Osteoblast (primary cell): ENCODE results near the gene RTKN2. TPM values are rescaled to one million over a fixed set of nuclear protein-coding genes. Genes with fewer than 3 reads are reported as not detected.
"Not testable (repeated sequence)": the region's sequence is repeated elsewhere in the genome, so short reads cannot be mapped to it uniquely, and the experiment has no call there.

Experiments used
- DNase-seq: peaks from one replicate; pipeline ENCODE4 v3.0.0; 2011; ENCODE audit warnings: low spot score, mixed read lengths; ENCODE audit not compliant: insufficient read length; ENCODE audit errors: missing footprints
- H2AFZ ChIP-seq: 2 replicates; pipeline ENCODE4 v1.6.0; 2011; ENCODE audit warnings: mild to moderate bottlenecking, low read length
- H3K27ac ChIP-seq: 2 replicates; pipeline ENCODE4 v1.5.1; 2011; ENCODE audit warnings: mild to moderate bottlenecking, low read depth, low read length, moderate library complexity
- H3K27me3 ChIP-seq: 2 replicates; pipeline ENCODE4 v1.6.0; 2012; ENCODE audit warnings: mild to moderate bottlenecking, control low read depth, inconsistent platforms, low read length, moderate library complexity; ENCODE audit not compliant: insufficient read depth
- H3K36me3 ChIP-seq: 2 replicates; pipeline ENCODE4 v1.5.1; 2011; ENCODE audit warnings: mild to moderate bottlenecking, low read length, control low read depth, moderate library complexity; ENCODE audit not compliant: insufficient read depth
- H3K4me1 ChIP-seq: 2 replicates; pipeline ENCODE4 v1.5.1; 2011; ENCODE audit warnings: mild to moderate bottlenecking, low read length, control low read depth, moderate library complexity; ENCODE audit not compliant: insufficient read depth
- H3K4me2 ChIP-seq: 2 replicates; pipeline ENCODE4 v1.6.0; 2011; ENCODE audit warnings: mild to moderate bottlenecking, low read length; ENCODE audit not compliant: insufficient read depth
- H3K4me3 ChIP-seq: fragments of 200-600 bp; sonication (generic); 3 replicates; pipeline ENCODE4 v1.5.1; 2012; ENCODE audit warnings: mild to moderate bottlenecking, low read length, inconsistent platforms; ENCODE audit not compliant: insufficient read depth
- H3K79me2 ChIP-seq: 2 replicates; pipeline ENCODE4 v1.6.0; 2012; ENCODE audit warnings: mild to moderate bottlenecking, low read length, control low read depth, inconsistent platforms; ENCODE audit not compliant: insufficient read depth
- H3K9me3 ChIP-seq: 2 replicates; pipeline ENCODE4 v1.5.1; 2011; ENCODE audit warnings: low read depth, low read length, control low read depth
- H4K20me1 ChIP-seq: 2 replicates; pipeline ENCODE4 v1.6.0; 2012; ENCODE audit warnings: mild to moderate bottlenecking, low read length, control low read depth; ENCODE audit not compliant: insufficient read depth
- total RNA-seq: library from RNA; depleted of rRNA; stranded (reverse); fragments of >200 nt; gene quantifications from 2 replicates; pipeline ENCODE4 v1.2.3, GENCODE V29; 2012
- TF ChIP-seq, protein P1 (sequence below): IDR thresholded peaks from 2 replicates; pipeline ENCODE4 v1.5.1; 2011; ENCODE audit warnings: mild to moderate bottlenecking, low read depth, low read length, moderate library complexity; ENCODE audit errors: extremely low read depth

The RTKN2 gene
- total RNA-seq, 1 donor, result 8.0 TPM

DNA sequence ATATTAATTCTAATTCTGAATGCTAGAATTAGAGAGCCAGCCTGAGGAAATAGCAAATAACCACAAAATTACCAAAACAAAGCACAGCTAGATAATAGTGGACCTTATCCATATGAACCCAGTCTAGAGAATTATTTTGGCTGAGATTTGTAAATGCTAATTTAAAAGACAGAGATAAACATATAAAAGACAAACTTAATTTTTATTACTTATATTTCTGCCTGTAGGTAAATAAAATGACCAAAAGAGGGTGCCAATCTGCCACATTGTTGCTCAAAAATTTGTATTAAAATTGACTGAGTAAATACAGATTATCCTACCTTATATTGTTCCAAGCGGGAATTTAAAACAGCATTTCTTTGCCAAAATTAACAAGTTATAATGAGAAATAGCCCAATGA lies 20.2 kb downstream of the RTKN2 start:
- H4K20me1 ChIP-seq, result no peaks in the 10 kb centered on the region
- no peak for DNase-seq
- TF ChIP-seq, protein P1, sequence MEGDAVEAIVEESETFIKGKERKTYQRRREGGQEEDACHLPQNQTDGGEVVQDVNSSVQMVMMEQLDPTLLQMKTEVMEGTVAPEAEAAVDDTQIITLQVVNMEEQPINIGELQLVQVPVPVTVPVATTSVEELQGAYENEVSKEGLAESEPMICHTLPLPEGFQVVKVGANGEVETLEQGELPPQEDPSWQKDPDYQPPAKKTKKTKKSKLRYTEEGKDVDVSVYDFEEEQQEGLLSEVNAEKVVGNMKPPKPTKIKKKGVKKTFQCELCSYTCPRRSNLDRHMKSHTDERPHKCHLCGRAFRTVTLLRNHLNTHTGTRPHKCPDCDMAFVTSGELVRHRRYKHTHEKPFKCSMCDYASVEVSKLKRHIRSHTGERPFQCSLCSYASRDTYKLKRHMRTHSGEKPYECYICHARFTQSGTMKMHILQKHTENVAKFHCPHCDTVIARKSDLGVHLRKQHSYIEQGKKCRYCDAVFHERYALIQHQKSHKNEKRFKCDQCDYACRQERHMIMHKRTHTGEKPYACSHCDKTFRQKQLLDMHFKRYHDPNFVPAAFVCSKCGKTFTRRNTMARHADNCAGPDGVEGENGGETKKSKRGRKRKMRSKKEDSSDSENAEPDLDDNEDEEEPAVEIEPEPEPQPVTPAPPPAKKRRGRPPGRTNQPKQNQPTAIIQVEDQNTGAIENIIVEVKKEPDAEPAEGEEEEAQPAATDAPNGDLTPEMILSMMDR, result peak; percentile 51

DNA sequence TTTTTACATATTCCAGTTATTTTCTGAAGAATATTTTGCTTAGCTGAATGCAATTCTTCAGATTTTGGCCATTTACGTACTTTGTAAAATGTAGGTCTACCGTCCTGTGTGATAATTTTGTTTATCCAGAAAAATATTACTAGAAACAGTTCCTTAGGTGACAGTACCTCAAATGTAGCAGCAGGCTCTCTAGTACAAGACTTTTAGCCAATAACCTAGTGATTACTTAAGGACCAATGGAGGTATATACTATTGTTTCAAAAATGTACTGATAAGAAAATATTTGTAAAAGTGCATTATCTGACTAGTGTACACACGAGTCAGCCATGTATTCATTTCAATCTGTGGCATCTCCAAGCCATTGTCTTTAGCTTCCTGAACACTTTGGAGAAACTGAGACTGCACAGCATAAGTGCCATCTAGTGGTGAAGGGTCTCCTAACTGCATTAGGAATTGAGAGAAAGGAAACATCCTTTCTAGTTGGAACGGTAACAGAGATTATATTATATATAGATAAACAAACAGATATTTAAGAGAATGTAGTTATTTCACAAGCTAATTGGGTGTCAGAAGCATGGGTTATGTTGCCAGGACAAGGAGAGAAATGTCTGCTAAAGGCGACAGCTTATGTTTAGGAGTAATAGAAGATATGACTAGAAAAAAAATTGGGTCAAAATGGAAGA lies 23.7 kb downstream of the RTKN2 start:
- TF ChIP-seq, protein P1, result peak; percentile 86
- H3K36me3 ChIP-seq, result no peaks in the 10 kb centered on the region
- no peaks in the 10 kb centered on the region for H3K27me3 ChIP-seq
- DNase-seq, result no peak
- H3K4me1 ChIP-seq, result peaks cover 33% of the 10 kb centered on the region
- H3K4me2 ChIP-seq, result peak overlapping the region; percentile 88
- H3K27ac ChIP-seq, result peak overlapping the region; percentile 67
- H2AFZ ChIP-seq, result peak overlapping the region; percentile 85
- H3K9me3 ChIP-seq, result no peaks in the 10 kb centered on the region
- peak overlapping the region; percentile 11 for H3K4me3 ChIP-seq
- H3K79me2 ChIP-seq, result no peaks in the 10 kb centered on the region
- H4K20me1 ChIP-seq, result no peaks in the 10 kb centered on the region

More for the DNA sequence above, 20.2 kb downstream of the RTKN2 start:
- Histone ChIP-seq H2AFZ (no peak overlapping the region), H3K9me3 (no peaks in the 10 kb centered on the region), H3K4me2 (no peak overlapping the region), H3K4me3 (no peak overlapping the region), H3K27ac (no peak overlapping the region), H3K27me3 (no peaks in the 10 kb centered on the region), H3K4me1 (peaks cover 31% of the 10 kb centered on the region), H3K79me2 (no peaks in the 10 kb centered on the region), H3K36me3 (no peaks in the 10 kb centered on the region)

DNA sequence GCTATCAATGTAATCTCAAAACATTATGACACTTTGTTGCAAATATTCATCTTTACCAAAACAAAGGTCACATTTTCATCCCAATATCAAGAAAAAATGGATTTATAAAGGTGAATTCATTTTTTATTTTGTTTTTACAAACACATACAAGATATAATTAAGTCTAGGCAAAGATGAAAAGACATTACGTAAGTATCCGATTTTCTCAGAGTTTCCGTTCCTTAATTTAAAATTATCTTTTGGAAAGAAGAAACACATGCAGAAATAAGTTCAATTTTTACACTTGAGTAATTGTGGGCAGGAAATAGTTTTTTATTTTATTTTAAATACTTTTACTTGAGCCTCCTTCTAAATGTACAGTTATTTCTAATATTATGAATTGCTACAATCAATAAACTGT lies 24.6 kb downstream of the RTKN2 start:
- DNase-seq, result no peak
- no peaks in the 10 kb centered on the region for H3K36me3 ChIP-seq
- no peaks in the 10 kb centered on the region for H4K20me1 ChIP-seq
- no peaks in the 10 kb centered on the region for H3K27me3 ChIP-seq
- H3K79me2 ChIP-seq, result no peaks in the 10 kb centered on the region
- no peaks in the 10 kb centered on the region for H3K9me3 ChIP-seq
- H2AFZ ChIP-seq, result no peak overlapping the region
- H3K4me3 ChIP-seq, result peak overlapping the region; percentile 67
- peak overlapping the region; percentile 88 for H3K4me2 ChIP-seq
- H3K27ac ChIP-seq, result peak overlapping the region; percentile 77
- TF ChIP-seq, protein P1, result no peak
- H3K4me1 ChIP-seq, result peaks cover 33% of the 10 kb centered on the region

DNA sequence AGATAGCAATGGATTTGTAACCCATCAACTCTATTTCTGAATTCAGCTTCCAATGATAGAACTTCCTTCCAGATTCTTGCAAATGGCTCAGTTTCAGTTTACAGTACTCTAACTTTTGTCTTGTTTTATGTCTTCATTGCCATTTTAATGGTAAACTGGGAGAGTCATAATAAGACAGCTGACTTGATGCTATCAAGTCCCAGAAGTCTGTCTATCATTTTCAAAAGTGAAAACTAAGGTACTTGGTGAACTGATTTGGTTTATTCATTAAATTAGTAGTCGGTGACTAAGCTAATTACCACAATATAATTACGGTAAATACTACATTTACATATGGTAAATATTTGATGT lies 25.0 kb downstream of the RTKN2 start:
- no peaks in the 10 kb centered on the region for H3K27me3 ChIP-seq
- peak overlapping the region; percentile 67 for H3K4me3 ChIP-seq
- no peaks in the 10 kb centered on the region for H4K20me1 ChIP-seq
- no peaks in the 10 kb centered on the region for H3K79me2 ChIP-seq
- no peaks in the 10 kb centered on the region for H3K9me3 ChIP-seq
- TF ChIP-seq, protein P1, result no peak
- peak overlapping the region; percentile 77 for H3K27ac ChIP-seq
- H3K36me3 ChIP-seq, result no peaks in the 10 kb centered on the region
- DNase-seq, result no peak
- peak overlapping the region; percentile 13 for H2AFZ ChIP-seq
- H3K4me1 ChIP-seq, result peaks cover 33% of the 10 kb centered on the region
- H3K4me2 ChIP-seq, result peak overlapping the region; percentile 88

DNA sequence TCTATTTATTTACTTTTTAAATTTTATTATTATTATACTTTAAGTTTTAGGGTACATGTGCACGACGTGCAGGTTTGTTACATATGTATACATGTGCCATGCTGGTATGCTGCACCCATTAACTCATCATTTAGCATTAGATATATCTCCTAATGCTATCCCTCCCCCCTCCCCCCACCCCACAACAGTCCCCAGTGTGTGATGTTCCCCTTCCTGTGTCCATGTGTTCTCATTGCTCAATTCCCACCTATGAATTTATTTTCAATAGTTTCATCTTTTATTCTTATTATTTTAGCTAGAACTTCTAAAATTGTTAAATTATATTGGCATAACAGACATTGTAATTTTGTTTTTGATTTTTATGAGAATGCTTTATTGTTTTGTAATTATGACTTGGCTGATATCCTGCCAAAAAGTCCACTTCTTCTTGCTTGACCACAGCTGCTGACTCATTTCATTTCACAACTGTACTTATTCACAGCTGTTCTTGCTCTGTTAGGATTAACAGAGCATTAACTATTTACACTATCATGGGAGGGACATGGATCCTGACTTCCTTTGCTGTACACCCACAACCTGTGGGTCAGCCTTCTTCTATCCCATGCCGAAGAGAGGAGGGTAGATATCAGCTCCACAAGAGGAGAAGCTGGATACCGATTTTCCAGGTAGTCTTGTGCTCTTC lies 25.5 kb downstream of the RTKN2 start:
- Histone ChIP-seq H3K27ac (peak overlapping the region; percentile 77), H3K4me3 (peak overlapping the region; percentile 67), H3K4me1 (peaks cover 33% of the 10 kb centered on the region), H3K4me2 (peak overlapping the region; percentile 88), H2AFZ (peak overlapping the region; percentile 13)
- not testable (repeated sequence) for H3K27me3 ChIP-seq, H3K79me2 ChIP-seq, H3K36me3 ChIP-seq, H3K9me3 ChIP-seq, H4K20me1 ChIP-seq
- peak; percentile 10 for DNase-seq

DNA sequence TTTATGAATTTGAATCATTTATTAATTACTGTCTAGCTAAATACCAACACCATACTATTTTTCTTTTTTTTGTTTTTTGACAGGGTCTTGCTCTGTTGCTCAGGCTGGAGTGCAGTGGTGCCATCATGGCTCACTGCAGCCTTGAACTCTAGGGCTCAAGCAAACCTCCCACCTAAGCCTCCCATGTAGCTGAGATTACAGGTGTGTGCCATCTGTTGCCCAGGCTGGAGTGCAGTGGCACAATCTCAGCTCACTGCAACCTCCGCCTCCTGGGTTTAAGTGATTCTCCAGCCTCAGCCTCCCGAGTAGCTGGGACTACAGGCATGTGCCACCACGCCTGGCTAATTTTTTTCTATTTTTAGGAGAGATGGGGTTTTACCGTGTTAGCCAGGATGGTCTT lies 27.1 kb downstream of the RTKN2 start:
- not testable (repeated sequence) for H3K79me2 ChIP-seq, H3K27me3 ChIP-seq, H3K4me2 ChIP-seq, H4K20me1 ChIP-seq, H3K4me3 ChIP-seq, DNase-seq, H3K9me3 ChIP-seq, H3K36me3 ChIP-seq, H3K27ac ChIP-seq, H2AFZ ChIP-seq
- H3K4me1 ChIP-seq, result peaks cover 43% of the 10 kb centered on the region
